GM21576 (cell line): ENCODE results near the gene TRMT1.
"Not testable (repeated sequence)": the region's sequence is repeated elsewhere in the genome, so short reads cannot be mapped to it uniquely, and the experiment has no call there.

Source experiments
- ATAC-seq: cut with Tn5 transposase; IDR thresholded peaks from one replicate; pipeline ENCODE4 v1.9.1; 2021; ENCODE audit warnings: mild to moderate bottlenecking, moderate library complexity; ENCODE audit not compliant: unreplicated experiment

Gene TRMT1

GRCh38 chr19:13150931-13151604, 34.5 kb upstream of the TRMT1 start:
- ATAC-seq, result no peak

DNA sequence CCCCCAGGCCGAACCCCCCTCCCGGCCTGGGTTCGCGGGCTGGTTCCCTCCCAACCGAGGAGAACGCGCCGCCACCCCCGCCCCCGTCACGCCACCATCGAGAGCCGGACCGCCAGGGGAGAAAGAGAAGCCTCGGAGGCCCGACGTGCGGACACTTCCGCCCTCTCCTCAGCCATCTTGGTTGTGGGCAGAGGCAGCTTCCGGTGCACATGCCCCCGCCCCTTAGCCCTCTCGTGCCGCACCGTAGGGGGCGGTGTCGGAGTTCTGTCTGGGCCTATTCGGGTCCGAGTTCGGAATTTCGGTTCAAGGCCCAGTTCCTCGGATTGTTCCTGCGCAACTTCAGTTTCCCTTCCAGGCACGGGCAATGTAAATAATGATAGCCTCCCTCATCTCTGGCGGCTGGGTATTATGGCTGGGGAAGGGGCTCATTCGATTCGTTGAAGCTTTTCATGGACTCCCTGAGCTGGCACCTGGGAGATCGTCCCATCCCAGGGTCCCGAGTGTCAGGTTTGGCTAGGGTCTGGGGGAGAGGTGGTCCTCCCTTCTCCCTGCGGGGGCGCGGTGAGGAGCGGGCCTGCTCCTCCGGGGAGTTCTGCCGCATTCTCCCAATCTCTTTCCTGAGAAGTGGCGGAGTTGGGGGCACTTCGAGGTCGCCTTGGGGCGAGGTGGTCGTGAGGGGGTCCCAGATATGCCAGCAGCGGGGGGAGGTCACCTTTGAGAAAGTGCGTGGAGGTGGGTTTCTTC, 33.8 kb upstream of the TRMT1 start, which contains the start of the genes IER2 and STX10:
Gene IER2 (plus strand): TSS at position 225 of the 744 bp plus-strand sequence. CDS start 2,776 bp downstream, outside the sequence.
Gene STX10 (minus strand): TSS at position 189 of the 744 bp plus-strand sequence. CDS start 202 bp downstream, outside the sequence.
- ATAC-seq, result peak; percentile 34

GRCh38 chr19:13149628-13150186, 33.2 kb upstream of the TRMT1 start:
- ATAC-seq, result no peak

GRCh38 chr19:13149173-13149627, 32.7 kb upstream of the TRMT1 start:
- ATAC-seq, result not testable (repeated sequence)

GRCh38 chr19:13146763-13147563, 30.4 kb upstream of the TRMT1 start:
- no peak for ATAC-seq

DNA sequence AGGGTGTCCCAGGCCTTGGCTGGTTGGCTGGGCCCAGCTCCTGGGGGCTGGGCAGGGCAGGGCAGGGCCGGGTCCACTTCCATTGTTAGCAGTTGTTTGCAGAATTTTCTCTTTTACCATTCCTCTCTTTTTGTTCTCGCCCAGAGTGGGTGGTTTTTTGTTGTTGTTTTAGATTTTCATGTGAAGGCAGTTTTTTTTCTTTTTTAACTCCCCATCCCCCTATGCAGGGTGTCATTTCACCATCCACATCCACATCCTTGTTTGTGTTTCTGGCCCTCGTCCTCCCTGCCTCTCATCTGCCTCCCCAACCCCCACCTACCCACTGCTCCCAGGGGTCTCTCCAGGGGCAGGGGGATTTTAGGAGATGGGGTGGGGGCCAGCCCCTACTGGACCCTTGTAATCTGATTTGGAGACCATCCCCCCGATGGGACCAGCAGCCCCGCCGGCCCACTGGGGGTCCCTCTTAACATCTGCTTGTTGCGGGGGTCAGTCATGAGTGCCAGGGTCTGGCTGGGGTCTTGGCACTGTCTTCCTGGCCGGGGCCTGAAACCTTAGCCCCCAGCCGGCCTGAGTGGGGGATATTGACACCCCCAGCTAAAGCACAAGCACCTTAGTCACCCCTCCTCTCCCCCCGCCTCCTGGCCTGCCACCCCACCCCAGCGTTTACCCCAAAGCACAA, 23.2 kb upstream of the TRMT1 start:
- no peak for ATAC-seq

GRCh38 chr19:13138916-13139198, 22.3 kb upstream of the TRMT1 start:
- ATAC-seq, result no peak

GRCh38 chr19:13138171-13138915, 21.8 kb upstream of the TRMT1 start:
- no peak for ATAC-seq

- ATAC-seq, result no peak
These were observed 20.8 kb upstream of the TRMT1 start for GRCh38 chr19:13137290-13137794.

GRCh38 chr19:13135068-13136062, 18.8 kb upstream of the TRMT1 start:
- ATAC-seq, result no peak

DNA sequence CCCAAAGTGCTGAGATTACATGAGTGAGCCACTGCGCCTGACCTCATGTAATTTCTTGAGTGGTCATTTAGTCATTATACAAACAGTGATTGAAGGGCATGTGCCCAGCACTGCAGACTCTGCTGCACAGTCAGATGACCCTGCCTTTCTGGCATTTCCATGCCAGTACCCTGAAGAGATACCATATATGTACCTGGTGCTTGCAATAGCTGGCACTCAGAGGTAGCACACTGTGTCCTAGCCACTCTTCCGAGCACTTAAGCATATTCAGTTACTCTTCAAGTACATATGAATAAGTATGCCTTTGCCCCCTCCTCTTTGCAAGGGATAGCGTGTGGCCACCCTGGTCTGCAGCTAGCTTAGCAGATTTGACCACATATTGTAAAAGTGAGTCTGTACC, 18.1 kb upstream of the TRMT1 start:
- no peak for ATAC-seq

DNA sequence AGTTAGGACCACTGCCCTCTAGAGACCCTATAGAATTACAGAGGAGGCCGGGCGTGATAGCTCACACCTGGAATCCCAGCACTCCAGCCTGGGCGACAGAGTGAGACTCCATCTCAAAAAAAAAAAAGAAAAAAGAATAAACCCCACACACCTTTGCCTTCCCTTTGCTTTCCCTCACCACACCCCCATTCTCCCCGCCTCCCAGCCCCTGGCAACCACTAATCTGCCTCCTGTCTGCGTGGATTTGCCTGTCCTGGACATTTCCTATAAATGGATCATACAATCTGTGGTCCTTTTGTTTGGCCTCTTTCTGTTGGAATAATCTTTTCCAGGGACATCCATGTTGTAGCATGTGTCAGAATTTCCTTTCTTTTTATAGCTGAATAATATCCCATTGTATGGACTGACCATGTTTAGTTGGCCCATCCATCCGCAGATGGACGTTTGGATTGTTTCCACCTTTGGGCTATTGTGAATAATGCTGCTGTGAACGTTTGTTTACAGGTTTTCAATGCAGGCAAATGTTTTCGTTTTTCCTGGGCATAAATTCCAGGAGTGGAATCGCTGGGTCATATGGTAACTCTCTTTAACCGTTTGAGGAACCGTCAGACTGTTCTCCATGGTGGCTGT, 16.8 kb upstream of the TRMT1 start:
- ATAC-seq, result no peak

DNA sequence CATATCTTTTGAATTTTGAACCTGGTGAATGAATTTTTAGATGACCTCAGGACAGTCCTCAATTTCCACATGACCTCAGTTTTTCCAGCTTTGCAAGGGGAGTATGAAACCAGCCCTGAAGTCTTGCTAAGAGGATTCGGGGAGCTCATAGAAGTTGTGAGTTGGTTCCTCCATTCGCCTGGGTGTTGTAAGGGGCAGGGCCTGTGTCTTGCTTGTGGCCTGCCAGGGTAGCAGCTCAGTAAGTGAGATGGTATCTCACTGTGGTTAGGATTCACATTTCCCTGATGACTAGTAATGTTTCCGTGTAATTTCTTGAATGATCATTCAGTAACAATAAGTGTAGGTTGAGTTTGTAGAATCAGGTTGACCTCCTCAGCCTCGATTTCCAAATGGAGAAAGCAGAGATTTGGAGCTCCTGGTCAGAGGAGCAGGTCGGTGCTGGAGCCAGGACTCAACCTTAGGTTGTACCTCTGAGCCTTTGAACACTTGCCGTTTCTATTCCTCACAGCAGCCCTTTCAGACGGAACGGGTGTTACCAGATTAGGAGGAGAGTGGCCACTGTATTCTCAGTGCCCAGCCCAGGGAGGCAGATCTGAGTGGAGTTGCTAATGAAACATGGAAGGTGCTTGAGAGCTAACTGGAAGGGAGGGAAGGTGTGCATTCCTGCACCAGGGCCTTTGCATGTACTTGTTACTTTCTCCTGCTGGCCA, 16.1 kb upstream of the TRMT1 start:
- ATAC-seq, result no peak

DNA sequence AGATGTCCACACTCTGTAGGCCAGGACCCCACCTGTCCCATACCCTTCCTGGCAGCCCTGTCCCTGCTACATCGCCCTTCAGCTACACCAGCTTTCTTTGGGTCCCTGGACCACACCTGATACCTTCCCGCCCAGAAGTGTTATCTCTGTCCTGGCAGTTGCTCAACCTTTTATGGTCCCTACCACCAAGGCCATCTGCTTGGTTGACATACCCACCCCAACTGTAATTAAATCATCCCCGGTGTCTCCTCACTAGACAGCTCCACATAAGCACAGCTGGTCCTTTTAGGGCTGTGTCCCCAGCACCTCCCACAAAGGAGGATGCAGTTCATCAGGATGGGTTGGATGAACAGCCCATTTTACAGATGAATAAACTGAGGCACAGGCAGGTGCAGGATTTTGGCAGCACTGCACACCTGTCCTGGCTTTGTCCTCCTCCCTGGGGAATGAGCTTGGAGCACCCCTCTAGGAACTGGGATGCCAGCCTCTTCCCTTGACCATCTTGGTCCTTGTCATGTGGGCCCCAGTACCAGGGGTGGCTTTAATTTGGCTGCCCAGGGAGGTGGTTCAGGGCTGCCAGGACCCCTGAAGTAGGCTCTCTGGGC, 14.4 kb upstream of the TRMT1 start:
- no peak for ATAC-seq

- no peak for ATAC-seq
These were observed 12.8 kb upstream of the TRMT1 start for GRCh38 chr19:13129384-13129783.

- no peak for ATAC-seq
These were observed 12.0 kb upstream of the TRMT1 start for GRCh38 chr19:13128583-13128982.
